ENCODE results near the gene CNPY3. TPM values are rescaled to one million over a fixed set of nuclear protein-coding genes. Genes with fewer than 3 reads are reported as not detected.

Gene CNPY3
- total RNA-seq, 1 donor from 2014 or later, result 23.7 TPM

GRCh38 chr6:42981836-42982235 is 52.6 kb downstream of the CNPY3 start:
- DNase-seq, result no peak

GRCh38 chr6:42984001-42984923 is 55.0 kb downstream of the CNPY3 start, which contains the start of gene PPP2R5D:
Gene PPP2R5D (plus strand): TSS chr6:42984570. CDS start chr6:42984678, 108 bp downstream.
- DNase-seq, result peak; percentile 99

- DNase-seq, result peak; percentile 36
Observed at GRCh38 chr6:42984924-42985475, 55.7 kb downstream of the CNPY3 start.

- no peak for DNase-seq
Observed at GRCh38 chr6:42987533-42988451, 58.5 kb downstream of the CNPY3 start.

GRCh38 chr6:42988486-42989020 is 59.3 kb downstream of the CNPY3 start:
- DNase-seq, result peak; percentile 46

Other genes starting within 250 kb of the CNPY3 start
- 4.2 TPM for gene PRPH2, start 206.9 kb upstream of the CNPY3 start, total RNA-seq
- gene TBCC, start 183.4 kb upstream of the CNPY3 start, total RNA-seq, result 30.3 TPM
- gene BICRAL, start 147.4 kb upstream of the CNPY3 start, total RNA-seq, result 16.6 TPM
- gene RPL7L1, start 49.9 kb upstream of the CNPY3 start, total RNA-seq, result 134 TPM
- gene PTCRA, start 13.4 kb upstream of the CNPY3 start, total RNA-seq, result 1.8 TPM
- gene GNMT, start 31.3 kb downstream of the CNPY3 start, total RNA-seq, result 0.41 TPM
- gene PEX6, start 49.7 kb downstream of the CNPY3 start, total RNA-seq, result 23.1 TPM
- 37.3 TPM for gene PPP2R5D, start 55.1 kb downstream of the CNPY3 start, total RNA-seq
- 23.8 TPM for gene MEA1, start 84.5 kb downstream of the CNPY3 start, total RNA-seq
- gene KLHDC3, start 84.8 kb downstream of the CNPY3 start, total RNA-seq, result 249 TPM
- gene RRP36, start 92.1 kb downstream of the CNPY3 start, total RNA-seq, result 45.0 TPM
- gene CUL7, start 124.4 kb downstream of the CNPY3 start, total RNA-seq, result 37.4 TPM
- gene MRPL2, start 130.0 kb downstream of the CNPY3 start, total RNA-seq, result 20.9 TPM
- gene KLC4, start 130.2 kb downstream of the CNPY3 start, total RNA-seq, result 32.3 TPM
- 67.8 TPM for gene PTK7, start 146.8 kb downstream of the CNPY3 start, total RNA-seq
- 28.3 TPM for gene SRF, start 241.8 kb downstream of the CNPY3 start, total RNA-seq